ENCODE results near the gene CDH13.

GRCh38 chr16:83568345-83568744 lies 941.6 kb downstream of the CDH13 start:
- TF ChIP-seq REST (IDR thresholded peaks at IDR 0.05; ENCODE audit: insufficient read depth in 1 of 2, low read depth in 2 of 2, low read length in 2 of 2) = no peak
- TF ChIP-seq POLR2AphosphoS5 (IDR thresholded peaks at IDR 0.05; ENCODE audit: low read depth, low read length) = no peak
